HG03060 (cell line): Measurements from ENCODE around the gene FOXL2.
A peak's percentile ranks its signal among the peaks of the same experiment; 100 is the strongest.
"Not testable (repeated sequence)": the region's sequence is repeated elsewhere in the genome, so short reads cannot be mapped to it uniquely, and the experiment has no call there.

Experiments used
- ATAC-seq: cut with Tn5 transposase; IDR thresholded peaks from one replicate; pipeline ENCODE4 v1.9.1; 2021; ENCODE audit warnings: low read depth, moderate number of reproducible peaks; ENCODE audit not compliant: unreplicated experiment

The FOXL2 gene

DNA sequence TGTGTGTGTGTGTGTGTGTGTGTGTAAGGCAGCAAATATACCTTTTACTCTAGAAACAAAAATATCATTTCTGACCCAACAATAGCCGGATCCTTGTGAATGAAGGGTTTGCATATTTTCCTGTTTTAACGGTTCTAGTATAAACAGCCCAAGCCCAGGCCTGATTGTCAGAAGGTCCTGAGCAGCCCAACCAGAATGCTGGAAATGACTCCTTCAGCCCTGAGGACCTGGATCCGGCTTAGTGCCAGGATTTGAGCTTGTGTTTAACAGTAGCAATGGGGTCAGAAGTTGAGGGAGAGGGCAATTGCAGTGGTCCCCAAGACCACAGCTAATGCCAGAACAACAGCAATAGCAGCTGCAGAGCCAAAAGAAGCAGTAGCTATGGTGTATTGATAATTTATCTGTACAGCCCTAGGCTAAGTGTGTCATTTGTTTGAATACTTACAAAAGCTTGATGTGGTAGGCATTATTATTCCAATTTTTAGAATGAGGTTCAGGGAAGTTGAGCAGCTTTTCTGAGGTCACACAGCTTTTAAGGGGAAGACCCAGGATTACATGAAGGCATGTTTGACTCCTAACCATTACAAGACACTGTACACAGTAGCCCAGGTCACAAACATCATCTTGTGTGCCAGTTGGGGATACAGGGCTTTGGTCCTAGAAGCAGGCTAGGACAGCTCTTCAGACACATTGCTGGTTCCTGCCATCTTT, 12.8 kb downstream of the FOXL2 start:
- ATAC-seq = no peak

DNA sequence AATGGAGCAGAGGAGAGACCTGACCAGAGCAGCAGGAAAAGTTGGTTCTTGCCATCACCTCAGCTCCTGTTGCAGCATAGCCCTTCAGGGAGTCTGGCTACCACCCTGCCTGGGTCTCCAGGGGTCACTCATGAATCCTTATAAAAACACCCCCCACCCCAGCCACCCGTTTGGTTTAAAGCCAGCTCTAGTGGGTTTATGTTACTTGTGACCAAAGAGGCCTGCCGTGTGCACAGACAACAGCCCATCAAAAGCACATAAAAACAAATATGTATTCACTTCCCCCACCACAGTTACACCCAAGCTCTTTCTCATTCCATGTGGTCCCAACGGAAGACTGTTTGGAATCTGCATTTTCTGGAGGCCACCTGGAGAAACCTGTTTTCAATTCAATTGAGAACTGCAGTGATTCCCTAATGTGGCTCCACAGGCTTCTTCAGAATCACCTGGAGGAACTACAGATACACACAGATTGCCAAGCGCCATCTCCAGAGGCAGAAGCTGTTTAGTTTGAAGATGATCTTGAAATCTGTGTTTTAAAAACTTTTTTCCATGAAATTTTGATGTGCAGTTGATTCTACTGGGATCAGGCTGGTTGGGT, 13.8 kb downstream of the FOXL2 start:
- ATAC-seq = no peak

DNA sequence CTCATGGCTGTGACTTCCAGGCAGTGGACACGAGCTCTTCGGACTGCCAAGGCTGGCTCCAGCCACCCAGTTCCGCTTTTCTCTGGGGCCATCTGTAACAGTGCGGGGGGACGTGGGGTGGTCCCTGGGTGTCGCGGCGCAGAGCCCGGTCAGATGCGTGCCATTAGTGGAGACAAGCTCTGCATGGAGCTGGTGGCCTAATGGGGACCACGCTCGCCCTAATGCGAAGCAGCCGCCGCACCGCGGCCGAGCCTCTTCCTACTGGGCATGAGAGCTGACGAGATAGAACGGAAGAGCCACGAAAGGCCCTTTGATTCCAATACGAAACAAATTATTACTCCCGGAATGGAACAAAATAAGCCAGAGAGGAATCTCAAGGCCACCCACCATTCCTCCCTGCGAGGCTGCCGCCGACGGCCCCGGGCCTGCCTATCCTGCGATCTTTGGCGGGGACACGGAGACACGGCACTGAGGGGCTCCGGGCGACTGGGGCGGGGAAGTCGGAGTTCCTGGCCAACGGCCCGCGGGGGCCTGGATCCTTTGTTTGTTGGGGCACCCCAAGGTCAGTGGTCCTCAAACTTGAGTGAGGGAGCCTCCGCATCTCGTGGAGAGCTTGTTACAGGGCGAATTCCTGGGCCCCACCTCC, 18.1 kb downstream of the FOXL2 start:
- no peak for ATAC-seq

DNA sequence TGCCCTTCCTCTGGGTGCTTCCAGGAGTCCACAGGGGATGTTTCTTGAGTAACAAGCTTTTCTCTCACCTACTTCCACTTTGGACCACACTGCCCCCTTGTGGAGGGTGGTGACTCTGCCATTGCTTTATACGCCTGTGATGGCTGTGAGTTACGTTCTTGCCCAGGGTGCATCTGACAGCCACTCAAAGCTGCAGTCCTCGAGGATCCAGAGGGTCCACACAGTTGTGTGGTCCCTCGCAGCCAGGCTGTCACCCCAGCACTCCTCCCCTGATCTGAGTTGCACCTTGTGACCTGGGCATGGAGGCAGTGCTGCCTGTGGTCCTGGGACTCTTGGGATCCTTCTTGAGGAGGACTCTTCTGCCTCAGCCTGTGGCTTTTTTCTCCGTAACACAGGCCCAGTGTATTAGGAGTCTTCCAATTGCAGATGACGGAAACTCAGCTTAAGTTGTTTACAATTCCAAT, 23.4 kb downstream of the FOXL2 start:
- peak; percentile 62 for ATAC-seq

DNA sequence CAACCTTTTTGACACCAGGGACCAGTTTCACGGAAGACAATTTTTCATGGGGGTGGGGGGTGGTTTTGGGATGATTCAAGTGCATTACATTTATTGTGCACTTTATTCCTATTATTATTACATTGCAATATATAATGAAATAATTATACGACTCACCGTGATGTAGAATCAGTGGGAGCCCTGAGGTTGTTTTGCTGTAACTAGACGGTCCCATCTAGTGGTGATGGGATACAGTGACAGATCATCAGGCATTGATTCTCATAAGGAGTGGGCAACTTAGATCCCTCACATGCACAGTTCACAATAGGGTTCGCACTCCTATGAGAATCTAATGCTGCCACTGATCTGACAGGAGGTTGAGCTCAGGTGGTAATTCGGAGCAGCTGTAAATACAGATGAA, 24.5 kb downstream of the FOXL2 start:
- ATAC-seq = not testable (repeated sequence)

DNA sequence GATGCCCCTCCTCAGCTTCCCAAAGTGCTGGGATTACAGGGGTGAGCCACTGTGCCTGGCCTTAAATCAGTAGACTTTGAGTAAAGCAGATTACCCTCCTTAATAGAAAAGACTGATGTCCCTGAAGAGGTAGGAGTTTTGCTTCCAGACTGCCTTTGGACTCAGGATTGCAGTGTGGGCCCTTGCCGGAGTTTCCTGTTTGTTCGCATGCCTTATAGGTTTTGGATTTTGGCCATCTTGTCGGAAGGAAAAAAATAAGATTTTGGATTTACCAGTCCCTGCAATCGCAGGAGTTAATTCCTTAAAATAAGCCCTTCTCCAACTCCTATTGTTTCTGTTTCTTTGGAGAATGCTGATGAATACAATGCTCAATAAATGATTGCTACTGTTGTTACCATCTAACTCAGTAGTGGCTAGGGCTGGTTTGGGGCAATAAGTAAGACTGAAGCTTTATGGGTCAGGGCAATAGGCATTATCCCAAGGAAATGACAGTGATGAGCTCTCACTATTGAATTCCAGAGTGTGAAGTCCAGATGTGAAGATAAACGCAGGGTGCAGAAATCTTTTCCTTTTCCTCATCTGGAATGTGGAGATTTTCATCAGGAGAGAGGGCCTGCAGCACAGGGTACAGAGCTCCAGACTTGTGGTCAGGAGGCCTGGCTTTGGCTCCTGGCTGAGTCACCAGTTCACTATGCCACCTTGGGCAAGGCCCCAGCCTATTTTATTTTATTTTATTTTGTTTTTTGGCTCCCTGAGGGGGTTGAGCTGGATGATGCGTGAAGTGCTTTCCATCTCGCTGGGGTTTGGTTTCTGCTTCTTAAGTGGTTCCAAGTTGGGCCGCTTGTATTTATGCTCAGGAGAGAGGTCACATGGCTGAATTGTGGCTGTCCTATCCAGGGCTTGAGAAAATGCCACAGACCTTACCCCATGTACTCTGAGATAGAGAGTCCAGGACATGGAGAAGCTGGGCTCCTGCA, 25.3 kb downstream of the FOXL2 start:
- ATAC-seq = no peak

DNA sequence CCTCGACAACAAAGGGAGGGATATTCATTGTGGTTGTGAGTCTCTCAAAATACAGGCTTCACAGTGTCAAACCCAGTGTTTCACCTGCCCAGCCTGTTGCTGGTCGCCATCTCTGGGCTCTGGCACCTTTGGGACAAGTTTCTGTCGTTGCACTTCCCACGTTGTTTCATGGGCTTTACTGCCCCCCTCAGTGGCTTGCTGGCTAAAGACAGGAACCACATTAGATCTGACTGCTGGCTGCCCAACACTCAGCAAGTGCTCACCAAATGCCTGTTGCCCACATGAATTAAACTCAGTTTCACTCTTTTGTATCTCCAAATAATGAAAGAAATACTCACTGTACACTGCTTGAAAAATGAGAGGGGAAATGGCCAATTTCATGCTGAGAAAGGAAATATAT, 27.6 kb downstream of the FOXL2 start:
- no peak for ATAC-seq

DNA sequence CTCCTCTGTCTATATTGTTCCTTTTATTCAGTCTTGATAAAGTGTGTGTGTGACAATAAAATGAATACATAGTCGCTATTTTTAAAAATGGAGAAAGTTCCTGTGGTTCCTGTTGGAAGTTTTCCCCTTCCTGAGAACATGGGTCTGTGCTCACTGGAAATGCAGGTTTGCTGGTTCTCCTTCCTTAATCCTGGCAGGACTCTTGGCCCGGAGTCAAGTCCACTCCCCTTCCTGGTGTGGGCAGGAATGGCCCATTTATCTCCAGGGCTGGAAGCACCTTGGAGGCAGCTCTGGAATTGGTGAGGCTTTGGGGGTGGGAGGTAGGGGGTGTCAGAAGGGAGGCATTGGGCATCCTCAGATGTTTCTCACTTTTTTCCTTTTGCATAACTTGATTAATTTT, 30.1 kb downstream of the FOXL2 start:
- ATAC-seq = no peak

DNA sequence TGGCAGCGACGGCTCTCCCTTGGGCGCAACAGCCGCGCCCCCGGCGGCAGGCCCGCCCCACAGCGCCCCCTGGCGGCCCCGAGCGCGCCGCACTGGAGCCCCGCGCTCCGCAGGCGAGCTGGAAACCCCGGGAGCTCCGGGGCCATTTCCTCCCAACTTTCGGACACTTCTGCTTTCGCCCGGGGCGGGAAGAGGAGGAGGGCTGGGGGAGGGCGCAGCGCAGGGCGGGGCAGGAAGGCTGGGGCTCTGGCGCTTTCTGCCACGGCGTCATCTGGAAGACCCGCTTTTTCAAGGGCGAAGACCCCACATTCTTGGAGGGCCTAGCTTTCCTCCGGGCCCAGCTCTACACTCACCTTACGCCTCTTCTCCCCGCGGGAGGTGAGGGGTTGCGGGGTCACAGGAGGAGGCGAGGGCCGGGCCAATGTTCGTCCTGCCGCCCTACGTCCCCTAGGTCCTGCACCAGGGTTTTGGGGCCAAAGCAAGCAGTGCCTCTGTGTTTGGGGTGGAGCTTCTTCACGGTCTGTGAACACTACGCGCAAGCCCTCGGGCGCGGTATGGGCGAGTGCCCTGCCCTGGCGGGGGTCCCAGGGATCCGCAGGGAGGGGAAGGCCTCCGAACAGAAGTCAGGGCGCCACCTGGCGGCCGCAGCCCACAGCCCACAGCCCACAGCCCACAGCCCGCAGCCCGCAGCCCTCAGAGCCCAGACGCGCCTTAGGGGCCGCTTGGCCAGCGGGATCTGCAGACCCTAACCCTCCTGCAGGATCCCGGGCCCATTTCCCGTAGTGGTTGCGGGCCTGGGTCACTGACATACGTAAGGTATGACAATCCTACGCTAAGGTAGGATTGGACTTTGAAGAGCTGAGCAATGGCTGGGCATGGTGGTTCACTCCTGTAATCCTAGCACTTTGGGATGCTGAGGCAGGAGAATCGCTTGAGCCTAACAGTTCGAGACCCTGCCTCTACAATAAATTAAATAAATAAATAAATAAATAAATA, 31.1 kb downstream of the FOXL2 start:
- ATAC-seq = peak; percentile 51

DNA sequence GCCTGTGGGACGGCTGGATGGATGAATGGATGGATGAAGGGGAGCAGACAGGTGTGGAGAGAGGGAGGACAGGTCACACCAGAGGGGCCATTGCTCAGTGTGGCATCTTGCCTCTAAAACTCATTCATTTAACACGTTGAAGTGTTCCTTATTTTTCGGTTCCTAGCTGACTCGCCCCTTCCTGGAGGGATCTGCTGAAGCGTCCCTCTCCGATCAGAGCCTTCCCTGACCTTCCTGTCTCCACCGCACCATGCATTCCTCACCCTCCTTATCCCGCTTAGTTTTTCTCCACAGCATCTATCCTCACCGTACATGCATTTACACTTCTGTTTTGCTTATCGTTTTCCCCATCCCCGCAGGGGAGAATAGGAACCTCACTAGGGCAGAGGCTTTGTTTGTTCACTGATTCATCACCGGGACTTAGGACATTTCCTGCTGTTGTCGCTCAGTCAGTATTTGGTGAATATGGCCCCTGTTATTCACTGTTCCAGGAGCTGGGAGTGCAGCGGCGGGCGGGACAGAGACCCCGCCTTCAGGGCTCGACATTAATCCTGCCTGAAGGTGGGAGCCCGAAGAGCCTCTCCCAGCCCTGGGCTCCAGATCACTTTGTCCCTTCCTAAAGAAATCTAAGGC, 32.0 kb downstream of the FOXL2 start:
- ATAC-seq = peak; percentile 11

DNA sequence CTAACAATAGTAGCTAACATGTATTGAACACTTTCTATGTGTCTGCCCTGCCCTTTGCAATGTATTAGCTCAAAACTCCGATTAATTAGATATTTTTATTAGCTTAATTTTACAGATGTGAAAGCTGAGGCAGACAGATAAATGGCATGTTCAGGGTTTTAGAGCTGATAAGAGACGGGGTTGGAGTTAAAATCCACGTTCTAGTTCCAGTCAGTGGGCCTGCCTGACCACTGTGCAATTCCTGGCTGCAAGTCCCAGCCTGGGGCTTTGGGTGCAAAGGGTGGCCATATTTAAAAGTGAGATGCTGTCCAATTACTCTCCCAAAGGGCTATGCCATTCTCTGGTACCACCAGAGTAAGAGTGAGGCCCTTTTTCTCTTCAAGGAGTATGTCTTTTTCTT, 33.2 kb downstream of the FOXL2 start:
- ATAC-seq = no peak

DNA sequence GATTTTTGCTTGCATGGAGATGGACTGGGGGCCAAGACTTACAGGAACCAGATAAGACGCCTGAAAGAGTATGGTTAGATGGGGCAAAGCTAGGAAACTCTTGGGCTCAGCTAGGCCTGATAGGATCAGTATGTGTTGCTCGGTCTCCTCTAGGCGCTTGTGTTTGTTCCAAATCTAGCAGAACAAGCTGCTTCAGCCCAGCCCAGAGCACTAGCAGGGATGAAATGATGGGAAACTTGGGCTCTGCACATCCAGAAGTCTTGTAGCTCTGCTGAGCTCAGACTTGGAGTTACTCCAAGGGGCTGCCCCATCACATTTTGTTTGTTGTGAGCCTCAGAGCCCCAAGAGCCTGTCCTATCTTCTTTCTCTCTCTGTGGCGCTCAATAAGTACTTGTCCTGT, 34.7 kb downstream of the FOXL2 start:
- ATAC-seq = no peak

DNA sequence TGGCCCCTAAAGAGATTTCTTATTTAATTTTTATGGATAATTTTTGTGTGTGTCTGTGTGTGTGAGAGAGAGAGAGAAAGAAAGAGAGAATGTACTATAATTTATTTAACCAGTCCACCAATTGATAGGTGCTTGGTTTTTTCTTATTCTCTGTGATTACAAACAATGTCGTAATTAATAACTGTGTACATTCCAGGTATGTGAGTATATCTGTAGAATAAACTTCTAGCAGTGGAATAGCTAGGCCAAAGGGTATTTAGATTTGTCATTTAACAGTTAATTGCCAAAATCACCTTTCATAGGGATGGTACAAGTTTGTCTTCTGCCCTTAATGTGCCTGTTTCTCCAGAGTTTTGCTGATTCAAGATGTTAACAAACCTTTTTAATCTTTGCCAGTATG, 35.3 kb downstream of the FOXL2 start:
- no peak for ATAC-seq

DNA sequence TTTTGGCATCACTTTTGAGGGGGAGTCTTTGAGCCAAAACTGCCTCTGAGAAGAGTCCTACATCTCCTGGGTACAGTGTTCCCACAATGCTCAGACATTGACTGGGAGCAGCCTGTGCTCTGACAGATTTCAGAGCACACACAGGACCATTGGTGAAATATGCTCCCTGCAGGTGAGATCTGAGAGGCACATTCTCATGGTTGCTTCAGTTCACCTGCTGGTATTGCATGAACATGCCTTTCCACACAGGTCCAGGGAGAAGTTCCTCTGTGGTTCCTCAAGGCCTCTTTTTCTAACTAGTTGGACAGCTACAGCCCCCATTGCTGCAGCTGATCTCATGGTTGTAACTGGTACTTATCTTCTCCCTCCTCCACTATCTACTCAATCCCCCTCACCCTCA, 37.0 kb downstream of the FOXL2 start:
- ATAC-seq = no peak

DNA sequence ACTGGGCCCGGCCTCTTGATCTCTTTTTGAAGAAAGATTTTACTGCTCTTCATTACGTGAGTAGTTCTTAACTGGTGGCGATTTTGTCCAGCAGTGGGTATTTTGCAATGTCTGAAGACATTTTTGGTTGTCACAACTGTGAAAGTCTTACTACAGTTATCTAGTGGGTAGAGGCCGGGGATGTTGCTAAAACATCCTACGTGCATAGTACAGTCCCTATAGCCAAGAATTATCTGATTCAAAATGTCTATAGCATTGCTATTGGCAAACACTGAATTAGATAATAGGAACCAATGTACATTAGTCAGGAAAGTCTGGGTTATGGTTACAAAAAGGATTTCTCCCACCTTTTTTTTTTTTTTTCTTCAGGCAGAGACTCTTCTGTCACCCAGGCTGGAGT, 38.1 kb downstream of the FOXL2 start:
- ATAC-seq = no peak

DNA sequence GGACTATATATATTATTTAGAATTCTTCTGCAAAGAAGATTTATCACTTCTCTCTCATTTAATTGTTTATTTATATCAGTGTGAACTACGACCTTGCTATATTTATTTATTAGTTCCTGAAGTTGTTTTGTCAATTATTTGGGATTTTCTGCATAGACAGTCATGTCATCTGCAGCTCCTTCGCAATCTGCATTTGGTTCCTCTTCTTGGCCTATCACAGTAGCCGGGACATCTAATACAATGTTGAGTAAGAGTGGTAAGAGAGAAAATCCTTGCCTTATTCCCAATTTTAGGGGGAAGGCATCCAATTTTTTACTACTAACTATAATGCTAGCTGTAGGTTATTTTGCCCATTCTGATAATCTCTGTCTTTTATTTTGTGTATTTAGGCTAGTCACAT, 39.4 kb downstream of the FOXL2 start:
- ATAC-seq = no peak

DNA sequence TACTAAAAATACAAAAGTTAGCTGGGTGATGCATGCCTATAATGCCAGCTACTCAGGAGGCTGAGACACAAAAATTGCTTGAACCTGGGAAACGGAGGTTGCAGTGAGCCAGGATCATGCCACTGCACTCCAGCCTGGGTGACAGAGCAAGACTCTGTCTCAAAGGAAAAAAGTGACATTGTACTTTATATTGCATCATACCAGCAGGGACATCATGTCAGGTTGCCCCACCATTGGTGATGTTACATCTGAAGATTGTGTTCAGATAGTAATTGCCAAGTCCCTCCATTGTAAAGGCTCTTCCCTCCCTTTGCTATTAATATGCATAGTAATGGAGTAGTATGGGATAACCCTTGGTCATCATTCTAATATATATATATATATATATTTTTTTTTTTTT, 44.8 kb downstream of the FOXL2 start:
- no peak for ATAC-seq

DNA sequence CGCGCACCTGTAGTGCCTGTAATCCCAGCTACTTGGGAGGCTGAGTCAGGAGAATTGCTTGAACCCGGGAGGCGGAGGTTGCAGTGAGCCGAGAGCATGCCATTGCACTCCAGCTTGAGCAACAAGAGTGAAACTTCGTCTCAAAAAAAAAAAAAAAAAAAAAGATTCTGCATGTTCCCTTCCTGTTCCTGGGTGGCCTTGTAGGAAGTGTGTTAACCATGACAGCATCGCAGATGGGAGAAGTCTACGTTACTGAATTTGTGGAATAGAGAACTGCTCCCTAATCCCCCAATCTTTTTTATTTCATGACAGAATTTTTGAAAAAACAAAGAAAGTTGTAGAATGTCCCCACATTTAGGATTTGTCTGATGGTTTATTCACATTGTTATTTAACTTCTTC, 45.4 kb downstream of the FOXL2 start:
- ATAC-seq = no peak

DNA sequence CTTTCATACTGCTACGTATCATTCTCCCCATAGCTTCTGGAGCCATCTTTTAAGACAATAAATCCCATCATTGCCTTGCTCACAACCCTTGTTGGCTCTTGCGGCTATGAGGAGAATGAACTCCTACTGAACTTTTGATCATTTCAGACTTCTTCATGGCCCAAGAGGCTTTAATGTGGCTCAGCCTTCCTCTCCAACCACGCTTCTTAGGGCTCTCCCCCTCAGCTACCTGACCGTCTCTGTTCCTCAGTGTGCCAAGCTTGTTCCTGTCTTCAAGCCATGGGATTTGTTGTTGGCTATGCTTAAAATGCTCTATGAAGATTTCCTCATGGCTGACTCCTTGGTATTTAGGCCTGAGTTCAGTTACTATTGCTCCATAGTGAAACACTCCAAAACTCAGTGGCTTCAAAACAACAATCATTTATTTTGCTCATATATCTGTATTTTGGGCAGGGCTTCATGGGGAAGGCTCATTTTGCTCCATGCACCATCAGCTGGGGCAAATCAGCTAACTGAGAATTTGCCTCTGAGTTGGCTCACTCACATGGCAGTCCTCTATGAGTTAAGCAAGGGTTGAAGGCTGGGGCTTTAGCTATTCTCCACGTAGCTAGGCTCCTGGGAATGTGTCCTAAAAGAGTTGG, 47.5 kb downstream of the FOXL2 start:
- ATAC-seq = no peak
